ENCODE results near the gene NFIB. TPM values are rescaled to one million over a fixed set of nuclear protein-coding genes. Genes with fewer than 3 reads are reported as not detected.

Gene NFIB
- total and polyA plus RNA-seq, 2 of the 13 experiments (the other 11 are each of a cell fraction or from before 2014, with no cell fraction given), result 0.98 to 4.6 TPM

DNA sequence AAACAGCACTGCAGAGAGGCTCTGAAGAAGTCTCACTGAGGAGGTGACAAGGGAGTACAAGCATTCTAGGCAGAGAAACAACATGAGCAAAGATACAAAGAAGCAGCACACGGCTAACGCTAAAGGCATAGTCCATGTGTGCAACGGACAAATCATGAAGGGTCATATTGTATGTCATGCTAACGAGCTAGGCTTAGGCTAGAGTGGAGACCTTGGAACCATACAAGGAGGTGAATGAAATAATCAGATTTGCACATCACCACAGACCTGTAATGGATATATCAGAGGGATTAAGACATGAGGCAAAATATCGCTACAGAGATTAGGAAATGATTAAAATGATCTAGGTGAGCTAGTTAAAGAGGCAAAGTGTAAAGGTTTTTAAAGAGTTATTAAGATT, 145.6 kb downstream of the NFIB start:
- H3K27me3 ChIP-seq (ENCODE audit: control insufficient read depth in 1 of 2, insufficient read depth in 2 of 2, low read length in 2 of 2), result no peaks in the 10 kb centered on the region
- ChIA-PET CTCF (ENCODE audit: low intra/inter-chr PET ratio, low total read pairs) (no interaction called here), POLR2A (no interaction called here)
- H3K4me3 ChIP-seq (replicated peaks in 1 of 3; ENCODE audit: insufficient read depth in 1 of 3, low read depth in 2 of 3, low read length in 3 of 3), result no peak overlapping the region
- no peaks in the 10 kb centered on the region for H3K4me1 ChIP-seq (ENCODE audit: insufficient read depth, low read length)
- H3K27ac ChIP-seq (ENCODE audit: extremely low read length, insufficient read depth, low read length), result no peak overlapping the region
- ATAC-seq (no peak), DNase-seq (ENCODE audit: low spot score) (no peak), FAIRE-seq (no peak)
- H3K36me3 ChIP-seq (replicated peaks in 1 of 2; ENCODE audit: control insufficient read depth in 1 of 2, insufficient read depth in 2 of 2, low read length in 2 of 2), result no peaks in the 10 kb centered on the region
- no peak overlapping the region for H3K9ac ChIP-seq (ENCODE audit: insufficient read depth, low read depth, low read length)
- TF ChIP-seq ZNF264 (CRISPR knock-in tag; IDR thresholded peaks at IDR 0.05) (no peak), DBP (CRISPR knock-in tag; IDR thresholded peaks at IDR 0.05; ENCODE audit: not compliant biosample characterization) (no peak), NFIB (CRISPR knock-in tag; IDR thresholded peaks at IDR 0.05; ENCODE audit: borderline replicate concordance) (no peak), IKZF1 (IDR thresholded peaks at IDR 0.05) (no peak), HOXD1 (CRISPR knock-in tag; IDR thresholded peaks at IDR 0.05) (no peak), IRF2 (CRISPR knock-in tag; IDR thresholded peaks at IDR 0.05) (no peak), ZNF652 (CRISPR knock-in tag; IDR thresholded peaks at IDR 0.05; ENCODE audit: borderline replicate concordance, low read depth) (no peak), ZNF572 (CRISPR knock-in tag; IDR thresholded peaks at IDR 0.05) (no peak), RAD51 (IDR thresholded peaks at IDR 0.05; ENCODE audit: borderline replicate concordance) (no peak), SP1 (IDR thresholded peaks at IDR 0.05) (no peak), SP1 (CRISPR knock-in tag; IDR thresholded peaks at IDR 0.05) (no peak), REXO4 (CRISPR knock-in tag; IDR thresholded peaks at IDR 0.05; ENCODE audit: borderline replicate concordance) (no peak), IRX3 (CRISPR knock-in tag; IDR thresholded peaks at IDR 0.05; ENCODE audit: borderline replicate concordance, low read depth) (no peak)
- no peak overlapping the region for H3K4me2 ChIP-seq (ENCODE audit: low read depth, low read length)
- intact Hi-C loops (cut with micrococcal nuclease; ENCODE audit: unreplicated experiment), result no loop called here
- no peaks in the 10 kb centered on the region for H3K9me3 ChIP-seq (ENCODE audit: low read length)
- no peaks in the 10 kb centered on the region for H3K79me2 ChIP-seq (ENCODE audit: insufficient read depth, low read length)
- 60% methylated on average over 5 of the region's 5 CpGs for WGBS (ENCODE audit: low lambda C conversion rate)
- no peaks in the 10 kb centered on the region for H4K20me1 ChIP-seq (ENCODE audit: insufficient read depth, low read length)
- in situ Hi-C loops (cut with HindIII; ENCODE audit: extremely low pct_ligation_motif_present, low pct_unique_long_range_greater_than_20kb), result no loop called here
- no TSS peak for BruUV-seq (replicated peaks)
- H2AFZ ChIP-seq (ENCODE audit: low read length), result no peak overlapping the region

Measured in HepG2 (cell line).